AG04450 (cell line): ENCODE measurements around the gene SCRN2. TPM values are rescaled to one million over a fixed set of nuclear protein-coding genes. Genes with fewer than 3 reads are reported as not detected.

Experiments
- CTCF ChIA-PET: fragments of 300-600, 350-600 bp; formaldehyde crosslinking; extraction: SDS; loops from one replicate; lab custom pipeline; 2022; ENCODE audit warnings: antibody characterized with exemption, inconsistent platforms; lab: Charles Lee
- POLR2A ChIA-PET: fragments of 350-600 bp; formaldehyde crosslinking; extraction: SDS; loops from one replicate; lab custom pipeline; 2021; ENCODE audit warnings: antibody characterized with exemption, inconsistent platforms; lab: Yijun Ruan, JAX
- DNase-seq: peaks from one replicate; pipeline ENCODE4 v3.0.0-alpha.2; 2011; ENCODE audit warnings: low read depth, low spot score
- H3K27ac ChIP-seq: one replicate; pipeline ENCODE4 v1.5.1; 2012; ENCODE audit warnings: low read depth, low read length, control low read depth
- H3K27me3 ChIP-seq: one replicate; pipeline ENCODE4 v1.6.0; 2012; ENCODE audit warnings: low read length; ENCODE audit not compliant: control insufficient read depth, insufficient read depth
- H3K4me3 ChIP-seq: 2 replicates; pipeline ENCODE4 v1.5.1; 2011; ENCODE audit warnings: mild to moderate bottlenecking, low read depth, low read length, control low read depth
- H3K9me3 ChIP-seq: 2 replicates; pipeline ENCODE4 v1.5.1; 2012; ENCODE audit warnings: low read length; ENCODE audit not compliant: control insufficient read depth, insufficient read depth
- CTCF ChIP-seq: IDR thresholded peaks from 2 replicates; pipeline ENCODE4 v1.5.1; 2011; ENCODE audit warnings: low read depth, low read length, control low read depth, inconsistent platforms
- polyA plus RNA-seq: library from polyadenylated mRNA; depleted of rRNA; stranded (reverse); fragments of >200 nt; gene quantifications from 2 replicates; pipeline ENCODE4 v1.2.3, GENCODE V29; 2011

SCRN2 gene
- polyA plus RNA-seq, 1 experiment = 13.3 TPM

GRCh38 chr17:47838636-47839035 is 2.4 kb downstream of the SCRN2 start:
- CTCF ChIA-PET = interaction anchor here (3.4 kb wide), 1 partner anchor 52 kb away, joined by 16 read pairs; no protein-coding TSS in a partner anchor
- no peaks in the 10 kb centered on the region; the same call in 1 of the 2 replicates for H3K9me3 ChIP-seq
- no peak for DNase-seq
- H3K27ac ChIP-seq = no peak overlapping the region
- POLR2A ChIA-PET = no interaction called here
- H3K27me3 ChIP-seq = no peaks in the 10 kb centered on the region
- no peak for TF ChIP-seq CTCF
- H3K4me3 ChIP-seq = no peak overlapping the region

GRCh38 chr17:47837401-47838039 is 3.6 kb downstream of the SCRN2 start:
- POLR2A ChIA-PET = no interaction called here
- no peaks in the 10 kb centered on the region; the same call in 1 of the 2 replicates for H3K9me3 ChIP-seq
- CTCF ChIA-PET = interaction anchor here (0.5 to 3.4 kb wide), 2 partner anchors 53 to 81 kb away, joined by 5 to 16 read pairs; no protein-coding TSS in a partner anchor
- H3K27ac ChIP-seq = no peak overlapping the region
- no peak for TF ChIP-seq CTCF
- no peak overlapping the region for H3K4me3 ChIP-seq
- no peak for DNase-seq
- H3K27me3 ChIP-seq = no peaks in the 10 kb centered on the region

- CTCF ChIA-PET = interaction anchor here (3.4 kb wide), 1 partner anchor 54 kb away, joined by 16 read pairs; no protein-coding TSS in a partner anchor
- DNase-seq = no peak
- no peak overlapping the region for H3K4me3 ChIP-seq
- POLR2A ChIA-PET = no interaction called here
- H3K27me3 ChIP-seq = no peaks in the 10 kb centered on the region
- TF ChIP-seq CTCF = no peak
- no peaks in the 10 kb centered on the region; the same call in 1 of the 2 replicates for H3K9me3 ChIP-seq
- H3K27ac ChIP-seq = no peak overlapping the region
Observed at GRCh38 chr17:47836601-47837000, 4.5 kb downstream of the SCRN2 start.

GRCh38 chr17:47834756-47835155 is 6.3 kb downstream of the SCRN2 start:
- ChIA-PET POLR2A (no interaction called here), CTCF (interaction anchor here (0.7 kb wide), 1 partner anchor 115 kb away, joined by 3 read pairs; no protein-coding TSS in a partner anchor)
- H3K4me3 ChIP-seq = no peak overlapping the region
- TF ChIP-seq CTCF = no peak
- no peaks in the 10 kb centered on the region for H3K9me3 ChIP-seq
- no peak overlapping the region for H3K27ac ChIP-seq
- DNase-seq = no peak
- H3K27me3 ChIP-seq = no peaks in the 10 kb centered on the region

GRCh38 chr17:47831934-47832327 is 9.1 kb downstream of the SCRN2 start:
- Histone ChIP-seq H3K9me3 (no peaks in the 10 kb centered on the region), H3K27ac (no peak overlapping the region), H3K4me3 (peak overlapping the region; percentile 98), H3K27me3 (no peaks in the 10 kb centered on the region)
- POLR2A ChIA-PET = interaction anchor here (0.6 to 1.6 kb wide), 8 partner anchors 9 to 159 kb away, joined by 3 to 19 read pairs (median 6); partner anchors contain the start of genes OSBPL7, SCRN2 and SP2
- CTCF ChIA-PET = interaction anchor here (0.8 to 2.0 kb wide), 5 partner anchors 8 to 169 kb away, joined by 3 to 25 read pairs (median 5); partner anchors contain the start of gene SCRN2
- TF ChIP-seq CTCF = no peak
- DNase-seq = no peak
